Central memory CD8-positive, alpha-beta T cell (primary cell): ENCODE data around the gene FSIP1.

Experiments
- ATAC-seq: fragments of 150-1000 bp; cut with Tn5 transposase; replicated peaks from 2 replicates; pipeline ENCODE4 v1.10.0; 2022; ENCODE audit warnings: mild to moderate bottlenecking, moderate FRiP score, moderate number of reproducible peaks; ENCODE audit not compliant: poor library complexity, severe bottlenecking; ENCODE audit errors: extremely low read depth
- DNase-seq, 2 donors: peaks; one replicate each; pipeline ENCODE4 v3.0.0; 2021; ENCODE audit warnings: low spot score in 2 of 2
- H3K27ac Mint-ChIP-seq: one replicate; pipeline ENCODE4 v1.8.0; 2022; ENCODE audit warnings: low read depth, mild to moderate bottlenecking, moderate library complexity, mixed read lengths
- H3K27me3 Mint-ChIP-seq: one replicate; pipeline ENCODE4 v1.8.0; 2022; ENCODE audit warnings: mixed read lengths
- H3K36me3 Mint-ChIP-seq: one replicate; pipeline ENCODE4 v1.8.0; 2022; ENCODE audit warnings: mild to moderate bottlenecking, moderate library complexity, mixed read lengths; ENCODE audit not compliant: insufficient read depth
- H3K4me1 Mint-ChIP-seq: one replicate; pipeline ENCODE4 v1.8.0; 2022; ENCODE audit warnings: mixed read lengths
- H3K4me3 Mint-ChIP-seq: one replicate; pipeline ENCODE4 v1.8.0; 2022; ENCODE audit warnings: mild to moderate bottlenecking, moderate library complexity, mixed read lengths
- H3K9me3 Mint-ChIP-seq: one replicate; pipeline ENCODE4 v1.8.0; 2022; ENCODE audit warnings: mixed read lengths

Gene FSIP1

GRCh38 chr15:39587096-39587721 is 195.4 kb downstream of the FSIP1 start:
- H3K27me3 Mint-ChIP-seq, result no peaks in the 10 kb centered on the region
- ATAC-seq (no peak), DNase-seq (no peak)
- H3K4me1 Mint-ChIP-seq, result peaks cover 11% of the 10 kb centered on the region
- no peaks in the 10 kb centered on the region for H3K36me3 Mint-ChIP-seq
- no peaks in the 10 kb centered on the region for H3K9me3 Mint-ChIP-seq
- H3K4me3 Mint-ChIP-seq, result no peak overlapping the region
- H3K27ac Mint-ChIP-seq, result no peak overlapping the region

- Mint-ChIP-seq H3K36me3 (peaks cover 2% of the 10 kb centered on the region), H3K4me3 (no peak overlapping the region), H3K4me1 (peaks cover 13% of the 10 kb centered on the region), H3K9me3 (no peaks in the 10 kb centered on the region), H3K27ac (no peak overlapping the region), H3K27me3 (peaks cover 5% of the 10 kb centered on the region)
- DNase-seq, result no peak
- ATAC-seq, result no peak
Measured at GRCh38 chr15:39586387-39587095, 196.1 kb downstream of the FSIP1 start.

GRCh38 chr15:39585871-39586301 is 196.8 kb downstream of the FSIP1 start:
- Mint-ChIP-seq H3K27ac (no peak overlapping the region), H3K9me3 (no peaks in the 10 kb centered on the region)
- DNase-seq, result no peak

GRCh38 chr15:39585389-39585841 is 197.2 kb downstream of the FSIP1 start:
- H3K4me1 Mint-ChIP-seq, result peaks cover 20% of the 10 kb centered on the region

More at GRCh38 chr15:39585871-39586301, 196.8 kb downstream of the FSIP1 start:
- Mint-ChIP-seq H3K4me3 (no peak overlapping the region), H3K36me3 (peaks cover 2% of the 10 kb centered on the region), H3K27me3 (peaks cover 11% of the 10 kb centered on the region), H3K4me1 (peaks cover 20% of the 10 kb centered on the region)
- no peak for ATAC-seq

GRCh38 chr15:39584662-39585388 is 197.8 kb downstream of the FSIP1 start:
- Mint-ChIP-seq H3K4me3 (no peak overlapping the region), H3K4me1 (peaks cover 21% of the 10 kb centered on the region), H3K9me3 (no peaks in the 10 kb centered on the region), H3K27me3 (peaks cover 11% of the 10 kb centered on the region), H3K27ac (no peak overlapping the region), H3K36me3 (peaks cover 2% of the 10 kb centered on the region)
- no peak for DNase-seq
- ATAC-seq, result no peak

More at GRCh38 chr15:39585389-39585841, 197.2 kb downstream of the FSIP1 start:
- Mint-ChIP-seq H3K27me3 (peaks cover 11% of the 10 kb centered on the region), H3K27ac (no peak overlapping the region), H3K9me3 (no peaks in the 10 kb centered on the region), H3K4me3 (no peak overlapping the region), H3K36me3 (peaks cover 2% of the 10 kb centered on the region)
- no peak for ATAC-seq
- no peak for DNase-seq

GRCh38 chr15:39584266-39584659 is 198.4 kb downstream of the FSIP1 start:
- ATAC-seq, result no peak
- Mint-ChIP-seq H3K36me3 (peaks cover 2% of the 10 kb centered on the region), H3K9me3 (no peaks in the 10 kb centered on the region), H3K27ac (no peak overlapping the region), H3K4me1 (peaks cover 27% of the 10 kb centered on the region), H3K4me3 (no peak overlapping the region), H3K27me3 (peaks cover 15% of the 10 kb centered on the region)
- DNase-seq, result no peak

- no peak for DNase-seq
- H3K9me3 Mint-ChIP-seq, result no peaks in the 10 kb centered on the region
- no peak overlapping the region for H3K4me3 Mint-ChIP-seq
- H3K27ac Mint-ChIP-seq, result no peak overlapping the region
- peaks cover 2% of the 10 kb centered on the region for H3K36me3 Mint-ChIP-seq
- ATAC-seq, result no peak
- H3K4me1 Mint-ChIP-seq, result peaks cover 27% of the 10 kb centered on the region
- H3K27me3 Mint-ChIP-seq, result peaks cover 20% of the 10 kb centered on the region
Measured at GRCh38 chr15:39583596-39584265, 198.9 kb downstream of the FSIP1 start.

GRCh38 chr15:39582977-39583595 is 199.6 kb downstream of the FSIP1 start:
- Mint-ChIP-seq H3K27me3 (peaks cover 26% of the 10 kb centered on the region), H3K36me3 (peaks cover 2% of the 10 kb centered on the region), H3K27ac (no peak overlapping the region), H3K4me3 (no peak overlapping the region), H3K9me3 (no peaks in the 10 kb centered on the region), H3K4me1 (peaks cover 27% of the 10 kb centered on the region)
- no peak for DNase-seq
- ATAC-seq, result no peak

- Mint-ChIP-seq H3K4me1 (peaks cover 27% of the 10 kb centered on the region), H3K4me3 (peak overlapping the region; percentile 70), H3K9me3 (no peaks in the 10 kb centered on the region), H3K27me3 (peaks cover 28% of the 10 kb centered on the region), H3K36me3 (peaks cover 2% of the 10 kb centered on the region), H3K27ac (no peak overlapping the region)
- DNase-seq (no peak), ATAC-seq (no peak)
Measured at GRCh38 chr15:39582286-39582976, 200.2 kb downstream of the FSIP1 start.

- peak overlapping the region; percentile 30 for H3K27ac Mint-ChIP-seq
- H3K4me1 Mint-ChIP-seq, result peaks cover 27% of the 10 kb centered on the region
- DNase-seq (no peak), ATAC-seq (no peak)
- H3K36me3 Mint-ChIP-seq, result peaks cover 2% of the 10 kb centered on the region
- peak overlapping the region; percentile 70 for H3K4me3 Mint-ChIP-seq
- peaks cover 34% of the 10 kb centered on the region for H3K27me3 Mint-ChIP-seq
- no peaks in the 10 kb centered on the region for H3K9me3 Mint-ChIP-seq
Measured at GRCh38 chr15:39581793-39582285, 200.8 kb downstream of the FSIP1 start.

- no peaks in the 10 kb centered on the region for H3K9me3 Mint-ChIP-seq
- H3K4me1 Mint-ChIP-seq, result peaks cover 27% of the 10 kb centered on the region
- ATAC-seq (peak; percentile 4), DNase-seq (no peak)
- peak overlapping the region; percentile 70 for H3K4me3 Mint-ChIP-seq
- peaks cover 2% of the 10 kb centered on the region for H3K36me3 Mint-ChIP-seq
- H3K27me3 Mint-ChIP-seq, result peaks cover 39% of the 10 kb centered on the region
- H3K27ac Mint-ChIP-seq, result peak overlapping the region; percentile 30
Measured at GRCh38 chr15:39581242-39581792, 201.3 kb downstream of the FSIP1 start.
